H1 (cell line): ENCODE data around the gene TCEA2.

Source experiments
- CEBPB ChIP-seq: IDR thresholded peaks from 2 replicates; pipeline ENCODE4 v1.6.1; 2012; ENCODE audit warnings: low read depth, low read length
- CTCF ChIP-seq, 3 experiments: IDR thresholded peaks; 1 replicate in 2 of 3; 2 replicates in 1 of 3; pipeline versions ENCODE4 v1.5.1 to v1.6.1; 2011; ENCODE audit warnings: low read length in 3 of 3, mild to moderate bottlenecking in 3 of 3, inconsistent platforms in 2 of 3, low read depth in 1 of 3, moderate library complexity in 1 of 3; ENCODE audit not compliant: insufficient read depth in 1 of 3; ENCODE audit errors: control extremely low read depth in 1 of 3
- EP300 ChIP-seq, 2 experiments: IDR thresholded peaks; 1 replicate in 1 of 2; 2 replicates in 1 of 2; pipeline ENCODE4 v1.6.1; 2011 to 2012; ENCODE audit warnings: low read depth in 2 of 2, low read length in 2 of 2, mild to moderate bottlenecking in 2 of 2, borderline replicate concordance in 1 of 2, inconsistent platforms in 1 of 2, moderate library complexity in 1 of 2
- GTF2F1 ChIP-seq: IDR thresholded peaks from 2 replicates; pipeline ENCODE4 v1.6.1; 2012; ENCODE audit warnings: low read depth, low read length, improper control_type of control experiment, borderline replicate concordance
- KDM1A ChIP-seq: fragments of 200-600, 300-600 bp; sonication (generic); IDR thresholded peaks from 2 replicates; pipeline ENCODE4 v1.7.1; 2016; ENCODE audit warnings: mild to moderate bottlenecking, low read length, borderline replicate concordance
- POLR2AphosphoS5 ChIP-seq: IDR thresholded peaks from 2 replicates; pipeline ENCODE4 v1.6.1; 2011; ENCODE audit warnings: low read depth, low read length
- RAD21 ChIP-seq, 2 experiments: IDR thresholded peaks in 1 of 2; conservative IDR thresholded peaks in 1 of 2; 2 replicates each; pipeline ENCODE4 v1.6.1; 2011; ENCODE audit warnings: low read depth in 2 of 2, low read length in 2 of 2, improper control_type of control experiment in 1 of 2, inconsistent platforms in 1 of 2, mild to moderate bottlenecking in 1 of 2, moderate library complexity in 1 of 2
- TAF1 ChIP-seq: IDR thresholded peaks from 2 replicates; pipeline ENCODE4 v1.6.1; 2011; ENCODE audit warnings: mild to moderate bottlenecking, low read depth, low read length

- TF ChIP-seq TAF1 (no peak), POLR2AphosphoS5 (no peak), CTCF (IDR thresholded peaks at IDR 0.05; ENCODE audit: control extremely low read depth in 1 of 3, insufficient read depth in 1 of 3, low read depth in 1 of 3, low read length in 3 of 3) (no peak), KDM1A (no peak), GTF2F1 (no peak), CEBPB (no peak), EP300 (IDR thresholded peaks at IDR 0.05; ENCODE audit: borderline replicate concordance in 1 of 2, low read depth in 2 of 2, low read length in 2 of 2) (no peak), RAD21 (IDR thresholded peaks at IDR 0.05 in 1 of 2, conservative IDR thresholded peaks at IDR 0.05 in 1 of 2; ENCODE audit: low read depth in 2 of 2, low read length in 2 of 2) (no peak)
Measured at GRCh38 chr20:64081624-64081964, 18.6 kb downstream of the TCEA2 start.
